NCI-H524 treated with DMSO at 0.1 percent for 48 hours (cell line): ENCODE data around the gene SPACA9.

Experiments used
- DNase-seq: peaks from one replicate; lab custom pipeline; 2025; lab: John Stamatoyannopoulos, UW

SPACA9 gene

GRCh38 chr9:132863096-132863495 is 15.6 kb upstream of the SPACA9 start:
- no peak for DNase-seq

DNA sequence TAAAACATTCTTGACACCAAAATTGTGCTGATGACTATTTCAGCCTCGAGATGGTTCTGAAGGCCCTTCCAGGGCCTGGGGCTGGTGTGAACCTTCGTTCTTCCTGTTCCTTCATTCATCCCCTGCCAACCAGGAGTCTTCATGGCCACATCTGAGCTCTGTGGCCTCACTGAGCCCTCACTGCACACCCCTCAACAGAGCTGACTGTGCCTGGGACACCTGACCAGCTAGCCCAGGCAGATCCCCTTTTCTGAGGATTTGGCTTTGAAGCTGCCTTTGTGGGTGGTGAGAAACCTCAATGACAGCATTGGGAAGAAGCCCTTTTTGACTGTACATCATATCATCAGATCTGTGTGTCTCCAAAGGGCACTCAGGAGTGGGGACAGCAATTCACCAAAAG is 14.4 kb upstream of the SPACA9 start:
- no peak for DNase-seq

- DNase-seq, result no peak
These were observed 14.0 kb upstream of the SPACA9 start for GRCh38 chr9:132864691-132865090.

GRCh38 chr9:132866898-132867297 is 11.8 kb upstream of the SPACA9 start:
- DNase-seq, result no peak

- DNase-seq, result no peak
These were observed 9.4 kb upstream of the SPACA9 start for GRCh38 chr9:132869266-132869665.

- DNase-seq, result no peak
These were observed 5.3 kb upstream of the SPACA9 start for GRCh38 chr9:132873403-132873802.

DNA sequence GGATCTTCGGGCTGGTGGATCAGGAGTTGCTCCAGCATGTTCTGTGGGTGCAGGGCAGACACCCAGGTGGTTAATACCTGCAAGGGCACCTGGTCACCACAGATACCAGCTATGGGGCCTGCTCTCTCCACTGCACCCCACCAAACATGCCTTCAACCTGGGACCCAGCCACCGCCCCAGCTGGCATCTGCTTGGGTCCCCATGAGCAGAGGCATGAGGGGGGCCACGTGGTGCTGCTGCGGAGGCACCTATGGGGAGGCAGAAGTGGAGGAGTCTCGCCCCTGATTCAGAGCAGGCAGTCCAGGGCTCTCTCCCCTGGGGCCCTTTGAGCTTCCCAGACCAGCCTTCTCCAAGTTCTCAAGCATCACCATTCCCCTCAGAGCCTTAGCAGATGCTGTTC is 3.5 kb upstream of the SPACA9 start:
- DNase-seq, result no peak

GRCh38 chr9:132876849-132877248 is 1.8 kb upstream of the SPACA9 start:
- no peak for DNase-seq

GRCh38 chr9:132877458-132877823 is 1.3 kb upstream of the SPACA9 start:
- no peak for DNase-seq

- DNase-seq, result peak; percentile 25
These were observed 639 bp upstream of the SPACA9 start, which contains the start of gene AK8 for GRCh38 chr9:132877824-132878694. TSS of gene AK8 (minus strand) at chr9:132878284. CDS start at chr9:132878255, 29 bp downstream.

- no peak for DNase-seq
These were observed 992 bp downstream of the SPACA9 start for GRCh38 chr9:132879457-132880323.

GRCh38 chr9:132880324-132880661 is 1.6 kb downstream of the SPACA9 start:
- DNase-seq, result no peak

DNA sequence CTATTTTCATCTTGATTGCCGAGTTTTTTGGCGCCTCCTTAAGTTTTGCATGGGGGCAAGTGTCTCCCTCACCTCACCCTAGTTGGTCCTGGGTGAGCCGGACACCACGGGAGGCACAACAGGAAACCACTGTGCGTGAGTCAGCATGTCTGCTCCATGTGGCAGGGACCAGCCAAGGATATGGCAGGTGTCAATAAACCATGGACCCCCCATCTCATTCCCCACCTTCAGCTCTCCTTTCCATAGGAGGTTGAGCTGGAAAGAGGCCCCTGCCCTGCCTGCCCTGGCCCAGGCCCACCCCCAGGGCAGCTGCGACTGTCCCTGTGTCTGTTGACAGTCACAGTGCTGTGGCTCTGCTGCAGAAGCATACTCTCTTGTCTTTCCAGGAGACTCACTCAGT is 3.1 kb downstream of the SPACA9 start:
- DNase-seq, result no peak

DNA sequence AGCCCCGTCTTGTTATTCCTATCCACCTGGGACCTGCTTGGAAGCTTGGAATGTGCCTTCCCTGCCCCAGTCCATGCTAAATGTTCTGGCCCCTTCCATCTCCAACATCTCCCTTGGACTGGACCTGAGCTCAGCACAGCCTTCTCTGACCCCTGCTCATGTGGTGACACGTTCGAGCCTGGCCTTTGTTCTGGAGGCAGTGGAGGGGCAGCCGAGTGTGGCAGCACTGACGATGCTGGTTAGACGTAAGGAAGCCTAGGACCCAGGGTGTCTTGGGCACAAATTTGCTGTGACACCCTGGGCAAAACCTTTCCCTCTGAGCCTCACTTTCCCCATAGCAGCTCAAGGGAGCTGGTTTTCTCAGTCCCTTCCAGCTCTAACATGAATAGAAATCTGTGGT is 3.9 kb downstream of the SPACA9 start:
- no peak for DNase-seq

- no peak for DNase-seq
These were observed 4.9 kb downstream of the SPACA9 start for GRCh38 chr9:132883349-132884294.

DNA sequence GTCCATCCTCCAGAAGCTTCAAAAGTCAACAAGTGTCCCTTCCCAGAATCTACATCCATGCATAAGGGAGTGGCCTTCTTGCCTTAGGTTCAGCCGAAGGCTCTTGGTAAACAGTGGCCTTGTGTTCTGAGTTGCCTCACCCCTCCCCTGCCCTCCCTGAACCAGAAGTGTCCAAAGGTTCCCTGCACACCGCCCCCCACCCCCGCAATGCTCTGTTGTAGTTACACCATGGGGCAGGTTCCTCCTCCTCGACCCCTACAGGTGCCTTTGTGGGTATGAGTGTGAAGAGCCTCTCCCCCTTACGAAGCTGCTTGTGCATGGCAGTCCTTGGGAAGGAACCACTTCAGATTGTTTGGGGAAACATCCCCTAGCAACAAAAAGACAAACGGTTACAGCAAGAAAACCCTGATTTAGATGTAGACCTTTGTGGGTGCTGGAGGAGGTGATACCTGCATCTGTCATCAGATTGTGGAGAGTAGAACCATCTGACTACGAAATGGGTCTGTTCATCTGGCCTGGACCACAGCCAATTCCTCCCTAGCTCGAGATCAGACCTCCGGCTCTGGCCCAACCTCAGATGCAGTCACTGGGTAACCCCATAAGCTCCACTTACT is 7.1 kb downstream of the SPACA9 start:
- DNase-seq, result no peak

DNA sequence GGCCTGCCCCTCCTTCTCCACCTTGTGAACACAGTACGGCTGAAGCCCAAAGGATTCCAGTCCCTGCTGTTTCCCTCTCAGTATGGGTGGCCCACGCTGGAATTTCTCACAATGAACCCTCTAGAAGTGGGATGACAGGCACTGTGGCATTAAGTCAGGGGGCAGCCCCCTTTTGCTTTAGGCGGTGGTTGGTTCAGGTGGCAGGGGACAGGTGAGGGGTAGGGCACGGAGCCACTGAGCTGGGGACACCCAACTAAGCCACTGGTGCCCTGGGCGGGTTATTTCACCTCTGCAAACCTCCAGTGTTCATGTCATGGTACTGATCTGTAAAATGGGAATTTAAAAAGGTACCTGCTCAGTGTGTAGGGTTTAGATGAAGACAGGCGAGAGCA is 7.6 kb downstream of the SPACA9 start:
- DNase-seq, result no peak

DNA sequence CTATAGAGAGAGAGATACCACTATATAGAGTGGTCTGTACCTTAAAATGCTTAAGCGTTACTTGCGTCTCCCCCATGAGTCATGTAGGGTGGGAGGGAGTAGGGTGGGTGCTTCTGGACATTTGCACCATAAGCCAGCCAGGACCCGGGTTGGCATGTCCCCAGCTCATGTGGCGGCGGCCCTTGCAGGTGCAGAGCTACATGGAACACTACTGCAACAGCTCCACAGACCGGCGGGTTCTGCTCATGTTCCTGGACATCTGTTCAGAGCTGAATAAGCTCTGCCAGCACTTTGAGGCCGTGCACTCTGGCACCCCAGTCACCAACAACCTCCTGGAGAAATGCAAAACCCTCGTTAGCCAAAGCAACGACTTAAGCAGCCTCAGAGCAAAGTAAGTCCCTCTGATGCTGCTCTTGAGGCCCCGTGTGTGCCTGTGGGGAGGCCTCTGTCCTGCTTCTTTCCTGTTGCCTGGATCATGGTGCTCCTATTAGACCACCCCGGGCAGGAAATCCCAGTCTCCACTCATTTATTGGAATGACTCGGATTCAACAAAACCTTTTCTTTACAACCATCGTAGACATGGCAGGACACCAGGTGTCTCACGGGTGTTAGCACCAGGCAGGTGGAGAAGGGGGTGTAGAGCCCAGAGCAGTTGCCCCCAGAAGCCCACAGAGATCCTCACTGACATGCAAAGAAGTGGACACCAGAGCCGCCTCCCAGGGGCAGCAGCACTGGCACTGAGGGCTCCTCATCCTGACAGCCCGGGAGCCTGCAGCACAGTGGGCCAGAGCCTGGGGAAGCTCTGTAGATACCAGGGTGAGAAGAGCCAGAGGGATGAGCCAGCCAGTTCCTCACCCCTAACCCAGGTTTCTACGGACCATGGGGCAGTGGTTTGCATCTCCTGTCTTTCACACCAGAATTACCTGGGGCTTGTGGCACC is 8.8 kb downstream of the SPACA9 start:
- no peak for DNase-seq

DNA sequence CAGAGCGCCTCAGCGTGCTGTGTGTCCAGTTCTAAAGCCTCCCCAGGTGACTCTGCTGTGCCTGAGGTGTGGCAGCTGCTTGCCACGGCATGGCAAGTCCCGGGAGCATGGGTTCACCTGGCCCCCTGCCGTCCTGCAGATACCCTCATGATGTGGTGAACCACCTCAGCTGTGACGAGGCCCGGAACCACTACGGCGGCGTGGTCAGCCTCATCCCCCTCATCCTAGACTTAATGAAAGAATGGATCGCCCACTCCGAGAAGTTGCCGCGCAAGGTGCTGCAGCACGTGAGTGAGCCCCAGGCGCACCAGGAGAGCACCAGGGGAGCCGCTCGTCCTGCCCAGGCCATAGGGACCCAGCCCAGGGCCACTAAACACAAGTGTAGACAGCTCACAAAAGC is 9.5 kb downstream of the SPACA9 start:
- no peak for DNase-seq

GRCh38 chr9:132892400-132892799 is 13.7 kb downstream of the SPACA9 start:
- DNase-seq, result no peak

- no peak for DNase-seq
These were observed 15.6 kb downstream of the SPACA9 start for GRCh38 chr9:132894346-132894745.
